ENCODE data around the gene GAGE10. TPM values are rescaled to one million over a fixed set of nuclear protein-coding genes. Genes with fewer than 3 reads are reported as not detected.

The GAGE10 gene
- total and polyA plus RNA-seq, 2 of the 8 experiments (the other 6 are each of a cell fraction or from before 2014, with no cell fraction given) = not detected

- Histone ChIP-seq H2BK5ac (ENCODE audit: low read depth, low read length) (no peak overlapping the region), H4K91ac (replicated peaks; ENCODE audit: insufficient read length, low read length) (no peak overlapping the region), H2BK120ac (replicated peaks; ENCODE audit: low read depth, low read length) (no peak overlapping the region), H3K4me2 (ENCODE audit: insufficient read depth in 1 of 2, low read depth in 2 of 2, low read length in 2 of 2) (no peak overlapping the region), H4K8ac (ENCODE audit: extremely low read depth, insufficient read depth, low read length) (no peak overlapping the region), H3K56ac (replicated peaks; ENCODE audit: insufficient read length, low read depth, low read length) (no peak overlapping the region), H2BK12ac (ENCODE audit: low read depth, low read length) (no peak overlapping the region), H3K14ac (ENCODE audit: insufficient read length) (no peak overlapping the region), H3K4ac (replicated peaks; ENCODE audit: insufficient read length, low read depth, low read length) (no peak overlapping the region), H3K9ac (replicated peaks in 1 of 4; ENCODE audit: extremely low read depth in 1 of 4, low read depth in 3 of 4, low read length in 3 of 4) (no peak overlapping the region), H3K4me3 (ENCODE audit: extremely low read depth in 1 of 4, insufficient read depth in 2 of 4, low read depth in 3 of 4, low read length in 4 of 4) (no peak overlapping the region), H2BK20ac (ENCODE audit: low read length) (no peak overlapping the region), H3K27me3 (replicated peaks in 1 of 4; ENCODE audit: control insufficient read depth in 3 of 4, extremely low read depth in 1 of 4, insufficient read depth in 3 of 4, low read length in 3 of 4) (no peaks in the 10 kb centered on the region), H2AFZ (ENCODE audit: low read length) (no peak overlapping the region), H3K18ac (ENCODE audit: extremely low read depth, low read length) (no peak overlapping the region), H2BK15ac (ENCODE audit: low read length) (no peak overlapping the region), H4K20me1 (replicated peaks in 1 of 2; ENCODE audit: control insufficient read depth in 1 of 2, insufficient read depth in 2 of 2, low read length in 2 of 2) (no peaks in the 10 kb centered on the region), H4K5ac (ENCODE audit: insufficient read length, low read depth, low read length) (no peak overlapping the region), H3K36me3 (ENCODE audit: control insufficient read depth in 2 of 4, insufficient read depth in 4 of 4, low read length in 3 of 4) (no peaks in the 10 kb centered on the region), H3K9me3 (ENCODE audit: insufficient read depth in 2 of 2, low read depth in 1 of 2, low read length in 1 of 2) (no peaks in the 10 kb centered on the region), H3K79me1 (ENCODE audit: low read depth, low read length) (no peaks in the 10 kb centered on the region), H2AK5ac (ENCODE audit: low read depth, low read length) (no peak overlapping the region), H3K79me2 (ENCODE audit: control insufficient read depth in 1 of 2, insufficient read depth in 2 of 2, low read length in 2 of 2) (no peaks in the 10 kb centered on the region), H3K4me1 (replicated peaks in 1 of 4; ENCODE audit: control insufficient read depth in 3 of 4, insufficient read depth in 4 of 4, low read length in 3 of 4) (no peaks in the 10 kb centered on the region; a peak in 1 of 7 replicates), H3K27ac (ENCODE audit: low read depth, low read length) (no peak overlapping the region), H3K23me2 (ENCODE audit: low read depth, low read length) (no peaks in the 10 kb centered on the region; the same call in 1 of the 2 replicates), H3K23ac (ENCODE audit: insufficient read length) (no peak overlapping the region)
- ChIA-PET CTCF (ENCODE audit: partially characterized antibody) (interaction anchor here (1.6 kb wide), 1 partner anchor 62 kb away, joined by 8 read pairs; no protein-coding TSS in a partner anchor), POLR2A (ENCODE audit: partially characterized antibody) (interaction anchor here (1.1 to 2.1 kb wide), 2 partner anchors 9 to 13 kb away, joined by 3 to 6 read pairs; partner anchors contain the start of gene FOXP3)
- WGBS, 2 experiments (ENCODE audit: extremely low coverage in 1 of 2, insufficient coverage in 1 of 2, insufficient read length in 1 of 2, insufficient replicate concordance in 2 of 2, low coverage in 1 of 2, low lambda C conversion rate in 2 of 2, missing lambda C conversion rate in 1 of 2) = 92% methylated on average over 4 of the region's 7 CpGs; no CpG with 5 or more reads in 1 of the 2 experiments
- DNase-seq (ENCODE audit: low read depth in 1 of 2, low spot score in 2 of 2) (no peak), FAIRE-seq (no peak)
- TF ChIP-seq SP1 (IDR thresholded peaks at IDR 0.05; ENCODE audit: low read depth, low read length) (no peak), TCF12 (IDR thresholded peaks at IDR 0.05; ENCODE audit: low read depth, low read length) (no peak), YY1 (IDR thresholded peaks at IDR 0.05; ENCODE audit: low read depth, low read length) (0 out of 2 replicates have a peak, but pooled peaks have one; percentile 27)
These were observed 48.8 kb upstream of the GAGE10 start for GRCh38 chrX:49254639-49255038.

Data from H1 (cell line).